ENCODE measurements around the gene SDR42E2.

GRCh38 chr16:22151246-22151998 lies 10.9 kb upstream of the SDR42E2 start:
- no peak for TF ChIP-seq FOXM1 (IDR thresholded peaks at IDR 0.05; ENCODE audit: low read depth)
- no peak for TF ChIP-seq CTCF (IDR thresholded peaks at IDR 0.05)
- TF ChIP-seq CHD2 (IDR thresholded peaks at IDR 0.05; ENCODE audit: low read length, partially characterized antibody), result no peak
- TF ChIP-seq SIN3A (IDR thresholded peaks at IDR 0.05; ENCODE audit: borderline replicate concordance, low read depth, low read length), result no peak
- TF ChIP-seq EP300 (IDR thresholded peaks at IDR 0.05; ENCODE audit: borderline replicate concordance in 1 of 2, low read depth in 1 of 2, low read length in 1 of 2), result no peak
- TF ChIP-seq GABPA (IDR thresholded peaks at IDR 0.05; ENCODE audit: low read depth), result no peak
- no peak for TF ChIP-seq FOXJ3 (CRISPR knock-in tag; IDR thresholded peaks at IDR 0.05)
- no peak for TF ChIP-seq POLR2AphosphoS5 (IDR thresholded peaks at IDR 0.05; ENCODE audit: low read depth, low read length)
- TF ChIP-seq REST (IDR thresholded peaks at IDR 0.05; ENCODE audit: low read depth, low read length), result no peak

Data from SK-N-SH (cell line).